ENCODE data around the gene NUDT9.
A peak's percentile ranks its signal among the peaks of the same experiment; 100 is the strongest.
"Not testable (repeated sequence)": the region's sequence is repeated elsewhere in the genome, so short reads cannot be mapped to it uniquely, and the experiment has no call there.

The NUDT9 gene

GRCh38 chr4:87422104-87423052, at the start of gene NUDT9:
Gene NUDT9, plus strand, starts transcription at chr4:87422573. Its CDS starts 333 bp downstream, at chr4:87422906.
- Histone ChIP-seq H3K27ac (ENCODE audit: low read length) (peak within 1 kb of the TSS; percentile 86), H3K36me3 (ENCODE audit: control insufficient read depth, low read depth, low read length) (no peaks in the 10 kb centered on the region), H3K4me3 (ENCODE audit: low read length) (peak within 1 kb of the TSS; percentile 93), H3K9ac (ENCODE audit: low read length) (peak within 1 kb of the TSS; percentile 94), H3K9me3 (ENCODE audit: control insufficient read depth, low read depth, low read length) (no peaks in the 10 kb centered on the region), H3K27me3 (ENCODE audit: control insufficient read depth, insufficient read depth, low read length) (no peaks in the 10 kb centered on the region), H3K4me1 (ENCODE audit: control insufficient read depth, low read depth, low read length) (peaks cover 10% of the 10 kb centered on the region)

GRCh38 chr4:87375719-87376291, 46.6 kb upstream of the NUDT9 start:
- H3K4me1 ChIP-seq (ENCODE audit: control insufficient read depth, low read depth, low read length): no peaks in the 10 kb centered on the region
- no peaks in the 10 kb centered on the region for H3K27me3 ChIP-seq (ENCODE audit: control insufficient read depth, insufficient read depth, low read length)
- no peaks in the 10 kb centered on the region for H3K36me3 ChIP-seq (ENCODE audit: control insufficient read depth, low read depth, low read length)
- no peak overlapping the region for H3K9ac ChIP-seq (ENCODE audit: low read length)
- H3K9me3 ChIP-seq (ENCODE audit: control insufficient read depth, low read depth, low read length): no peaks in the 10 kb centered on the region
- H3K4me3 ChIP-seq (ENCODE audit: low read length): no peak overlapping the region
- no peak overlapping the region for H3K27ac ChIP-seq (ENCODE audit: low read length)

- H3K4me1 ChIP-seq (ENCODE audit: control insufficient read depth, low read depth, low read length): no peaks in the 10 kb centered on the region
- H3K4me3 ChIP-seq (ENCODE audit: low read length): no peak overlapping the region
- no peaks in the 10 kb centered on the region for H3K36me3 ChIP-seq (ENCODE audit: control insufficient read depth, low read depth, low read length)
- H3K9ac ChIP-seq (ENCODE audit: low read length): no peak overlapping the region
- no peak overlapping the region for H3K27ac ChIP-seq (ENCODE audit: low read length)
- H3K9me3 ChIP-seq (ENCODE audit: control insufficient read depth, low read depth, low read length): no peaks in the 10 kb centered on the region
- no peaks in the 10 kb centered on the region for H3K27me3 ChIP-seq (ENCODE audit: control insufficient read depth, insufficient read depth, low read length)
These were observed 44.6 kb upstream of the NUDT9 start for GRCh38 chr4:87377816-87378215.

- H3K27ac ChIP-seq (ENCODE audit: low read length): no peak overlapping the region
- no peaks in the 10 kb centered on the region for H3K27me3 ChIP-seq (ENCODE audit: control insufficient read depth, insufficient read depth, low read length)
- no peaks in the 10 kb centered on the region for H3K36me3 ChIP-seq (ENCODE audit: control insufficient read depth, low read depth, low read length)
- no peak overlapping the region for H3K4me3 ChIP-seq (ENCODE audit: low read length)
- H3K9me3 ChIP-seq (ENCODE audit: control insufficient read depth, low read depth, low read length): no peaks in the 10 kb centered on the region
- no peak overlapping the region for H3K9ac ChIP-seq (ENCODE audit: low read length)
- no peaks in the 10 kb centered on the region for H3K4me1 ChIP-seq (ENCODE audit: control insufficient read depth, low read depth, low read length)
These were observed 40.3 kb upstream of the NUDT9 start for GRCh38 chr4:87382116-87382515.

- no peak overlapping the region for H3K4me3 ChIP-seq (ENCODE audit: low read length)
- no peaks in the 10 kb centered on the region for H3K9me3 ChIP-seq (ENCODE audit: control insufficient read depth, low read depth, low read length)
- H3K27ac ChIP-seq (ENCODE audit: low read length): no peak overlapping the region
- no peaks in the 10 kb centered on the region for H3K27me3 ChIP-seq (ENCODE audit: control insufficient read depth, insufficient read depth, low read length)
- no peak overlapping the region for H3K9ac ChIP-seq (ENCODE audit: low read length)
- H3K36me3 ChIP-seq (ENCODE audit: control insufficient read depth, low read depth, low read length): no peaks in the 10 kb centered on the region
- no peaks in the 10 kb centered on the region for H3K4me1 ChIP-seq (ENCODE audit: control insufficient read depth, low read depth, low read length)
These were observed 39.4 kb upstream of the NUDT9 start for GRCh38 chr4:87382931-87383330.

GRCh38 chr4:87384466-87385132, 37.8 kb upstream of the NUDT9 start:
- not testable (repeated sequence) for H3K4me1 ChIP-seq (ENCODE audit: control insufficient read depth, low read depth, low read length); H3K27me3 ChIP-seq (ENCODE audit: control insufficient read depth, insufficient read depth, low read length); H3K36me3 ChIP-seq (ENCODE audit: control insufficient read depth, low read depth, low read length); H3K9ac ChIP-seq (ENCODE audit: low read length); H3K4me3 ChIP-seq (ENCODE audit: low read length); H3K9me3 ChIP-seq (ENCODE audit: control insufficient read depth, low read depth, low read length); H3K27ac ChIP-seq (ENCODE audit: low read length)

GRCh38 chr4:87387237-87387636, 35.1 kb upstream of the NUDT9 start:
- Histone ChIP-seq H3K36me3 (ENCODE audit: control insufficient read depth, low read depth, low read length) (no peaks in the 10 kb centered on the region), H3K27ac (ENCODE audit: low read length) (no peak overlapping the region), H3K4me3 (ENCODE audit: low read length) (no peak overlapping the region), H3K9me3 (ENCODE audit: control insufficient read depth, low read depth, low read length) (no peaks in the 10 kb centered on the region), H3K4me1 (ENCODE audit: control insufficient read depth, low read depth, low read length) (peaks cover 4% of the 10 kb centered on the region), H3K9ac (ENCODE audit: low read length) (no peak overlapping the region), H3K27me3 (ENCODE audit: control insufficient read depth, insufficient read depth, low read length) (peaks cover 8% of the 10 kb centered on the region)

GRCh38 chr4:87388901-87389300, 33.5 kb upstream of the NUDT9 start:
- H3K9me3 ChIP-seq (ENCODE audit: control insufficient read depth, low read depth, low read length): no peaks in the 10 kb centered on the region
- no peak overlapping the region for H3K27ac ChIP-seq (ENCODE audit: low read length)
- no peaks in the 10 kb centered on the region for H3K36me3 ChIP-seq (ENCODE audit: control insufficient read depth, low read depth, low read length)
- no peak overlapping the region for H3K9ac ChIP-seq (ENCODE audit: low read length)
- peaks cover 12% of the 10 kb centered on the region for H3K27me3 ChIP-seq (ENCODE audit: control insufficient read depth, insufficient read depth, low read length)
- H3K4me1 ChIP-seq (ENCODE audit: control insufficient read depth, low read depth, low read length): peaks cover 4% of the 10 kb centered on the region
- H3K4me3 ChIP-seq (ENCODE audit: low read length): no peak overlapping the region

- H3K27ac ChIP-seq (ENCODE audit: low read length); H3K36me3 ChIP-seq (ENCODE audit: control insufficient read depth, low read depth, low read length); H3K9ac ChIP-seq (ENCODE audit: low read length); H3K9me3 ChIP-seq (ENCODE audit: control insufficient read depth, low read depth, low read length); H3K4me1 ChIP-seq (ENCODE audit: control insufficient read depth, low read depth, low read length): not testable (repeated sequence)
- H3K4me3 ChIP-seq (ENCODE audit: low read length): peak overlapping the region; percentile 85
- peaks cover 12% of the 10 kb centered on the region for H3K27me3 ChIP-seq (ENCODE audit: control insufficient read depth, insufficient read depth, low read length)
These were observed 32.3 kb upstream of the NUDT9 start for GRCh38 chr4:87390055-87390454.

GRCh38 chr4:87390551-87390890, 31.9 kb upstream of the NUDT9 start:
- Histone ChIP-seq H3K27me3 (ENCODE audit: control insufficient read depth, insufficient read depth, low read length) (peaks cover 12% of the 10 kb centered on the region), H3K4me3 (ENCODE audit: low read length) (peak overlapping the region; percentile 85), H3K9ac (ENCODE audit: low read length) (peak overlapping the region; percentile 77), H3K27ac (ENCODE audit: low read length) (no peak overlapping the region), H3K4me1 (ENCODE audit: control insufficient read depth, low read depth, low read length) (peaks cover 4% of the 10 kb centered on the region), H3K36me3 (ENCODE audit: control insufficient read depth, low read depth, low read length) (no peaks in the 10 kb centered on the region), H3K9me3 (ENCODE audit: control insufficient read depth, low read depth, low read length) (no peaks in the 10 kb centered on the region)

- no peaks in the 10 kb centered on the region for H3K36me3 ChIP-seq (ENCODE audit: control insufficient read depth, low read depth, low read length)
- H3K27me3 ChIP-seq (ENCODE audit: control insufficient read depth, insufficient read depth, low read length): peaks cover 12% of the 10 kb centered on the region
- no peaks in the 10 kb centered on the region for H3K9me3 ChIP-seq (ENCODE audit: control insufficient read depth, low read depth, low read length)
- peak within 1 kb of the TSS; percentile 85 for H3K4me3 ChIP-seq (ENCODE audit: low read length)
- H3K4me1 ChIP-seq (ENCODE audit: control insufficient read depth, low read depth, low read length): peaks cover 4% of the 10 kb centered on the region
- H3K27ac ChIP-seq (ENCODE audit: low read length): peak within 1 kb of the TSS; percentile 49
- peak within 1 kb of the TSS; percentile 77 for H3K9ac ChIP-seq (ENCODE audit: low read length)
These were observed 31.3 kb upstream of the NUDT9 start, which contains the start of gene HSD17B11 for GRCh38 chr4:87390891-87391575. Gene HSD17B11, minus strand, starts transcription at chr4:87391188. Its CDS starts 118 bp downstream, at chr4:87391070.
